Transverse colon (tissue), 4 donors: ENCODE data around the gene RHOU. TPM values are rescaled to one million over a fixed set of nuclear protein-coding genes. Genes with fewer than 3 reads are reported as not detected.

Experiments used
- DNase-seq: peaks from one replicate; pipeline ENCODE4 v3.0.0-alpha.2; 2019
- H3K27ac ChIP-seq, 4 donors: fragments of 200-600 bp; sonication (generic); 2 replicates each; pipeline ENCODE4 v1.5.1; 2016 to 2018; ENCODE audit warnings: inconsistent platforms in 4 of 4
- H3K27me3 ChIP-seq: fragments of 200-600 bp; sonication (generic); 2 replicates; pipeline ENCODE4 v1.5.1; 2017; ENCODE audit warnings: inconsistent platforms
- H3K36me3 ChIP-seq, 4 donors: fragments of 200-600 bp; sonication (generic); 2 replicates each; pipeline ENCODE4 v1.5.1; 2017 to 2019; ENCODE audit warnings: inconsistent platforms in 4 of 4
- H3K4me1 ChIP-seq, 4 donors: fragments of 200-600 bp; sonication (generic); 2 replicates each; pipeline ENCODE4 v1.5.1; 2017 to 2020; ENCODE audit warnings: inconsistent platforms in 4 of 4
- H3K4me3 ChIP-seq, 4 donors: fragments of 200-600 bp; sonication (generic); 1 replicate in 1 of 4; 2 replicates in 3 of 4; pipeline versions ENCODE4 v1.5.1 to v1.6.1; 2017 to 2019; ENCODE audit warnings: inconsistent platforms in 4 of 4
- H3K9me3 ChIP-seq, 2 donors: fragments of 200-600 bp; sonication (generic); 2 replicates each; pipeline ENCODE4 v1.5.1; 2017 to 2019; ENCODE audit warnings: inconsistent platforms in 2 of 2
- EP300 ChIP-seq: sonication (generic); formaldehyde crosslinking; IDR thresholded peaks from one replicate; pipeline ENCODE4 v1.6.1; 2017; ENCODE audit warnings: antibody characterized with exemption, low read depth
- POLR2A ChIP-seq: fragments of 450-650 bp; IDR thresholded peaks from one replicate; pipeline ENCODE4 v1.6.1; 2016; ENCODE audit warnings: antibody characterized with exemption, mild to moderate bottlenecking, moderate library complexity
- POLR2AphosphoS5 ChIP-seq, 3 donors: sonication (generic); formaldehyde crosslinking; IDR thresholded peaks; one replicate each; pipeline ENCODE4 v1.6.1; 2016; ENCODE audit warnings: antibody characterized with exemption in 3 of 3
- WGBS, 2 donors: methylation state at CpG; one replicate each; pipeline ENCODE4 v1.1.5; 2018; ENCODE audit warnings: low coverage in 1 of 2; 5-methylcytosine and 5-hydroxymethylcytosine counted together
- in situ Hi-C, 4 donors: fragments of 200-750 bp; cut with MboI; loops; one replicate each; pipeline versions ENCODE4 v1.15.0 to v1.15.1; 2017; ENCODE audit warnings: low sequenced_read_pairs in 3 of 4, low pct_ligation_motif_present in 1 of 4, low pct_unique_long_range_greater_than_20kb in 1 of 4
- intact Hi-C: fragments of 100-400 bp; cut with DNase I; formaldehyde crosslinking; loops from one replicate; pipeline ENCODE4 v1.15.1; 2023; ENCODE audit warnings: low total_unique reads
- total RNA-seq, 4 donors: library from RNA; depleted of rRNA; stranded (reverse); fragments of >200 nt; gene quantifications; one replicate each; pipeline ENCODE4 v1.1.0, GENCODE V29; 2016
- TF ChIP-seq, protein P1 (sequence below), 5 experiments: fragments of 200-600 bp in 3 of 5; fragments of 450-650 bp in 2 of 5; sonication (generic) in 3 of 5; IDR thresholded peaks; 1 replicate in 2 of 5; 2 replicates in 3 of 5; pipeline ENCODE4 v1.5.1; 2016 to 2017; ENCODE audit warnings: antibody characterized with exemption in 5 of 5, inconsistent platforms in 3 of 5, mild to moderate bottlenecking in 2 of 5, moderate library complexity in 1 of 5

RHOU gene
- total RNA-seq, 4 donors from 2014 or later: 32.0 to 62.5 (median 38.4) TPM

DNA sequence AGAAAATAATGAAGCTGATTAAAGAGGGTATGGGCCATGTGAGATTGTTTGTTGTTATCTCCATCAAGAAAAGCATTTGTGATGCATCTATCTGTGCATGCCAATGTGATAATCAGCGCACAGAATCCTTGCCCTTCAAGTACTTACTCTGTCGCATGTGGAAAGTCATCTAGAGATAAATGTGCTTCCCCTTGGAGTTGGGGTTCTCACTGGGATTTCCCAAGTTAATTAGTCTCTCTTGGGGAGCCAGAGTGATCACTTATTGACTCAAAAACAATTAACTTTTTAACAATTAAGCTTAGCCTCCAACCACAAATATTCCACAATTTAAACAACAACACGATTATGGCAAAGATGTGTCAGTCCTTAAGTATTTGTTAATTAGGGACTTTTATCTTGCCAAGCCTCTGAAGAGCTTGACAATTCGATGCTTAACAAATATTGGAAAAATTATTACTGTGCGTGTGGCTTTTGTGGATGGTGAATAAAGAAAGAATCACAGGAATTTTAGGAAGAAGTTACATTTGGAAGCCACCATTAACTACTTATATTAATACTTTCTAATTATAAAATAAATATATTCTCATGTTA lies 17.5 kb downstream of the RHOU start:
- no peak overlapping the region for H3K4me3 ChIP-seq
- TF ChIP-seq EP300 (no peak), POLR2AphosphoS5 (IDR thresholded peaks at IDR 0.05) (no peak), POLR2A (no peak)
- TF ChIP-seq, protein P1, sequence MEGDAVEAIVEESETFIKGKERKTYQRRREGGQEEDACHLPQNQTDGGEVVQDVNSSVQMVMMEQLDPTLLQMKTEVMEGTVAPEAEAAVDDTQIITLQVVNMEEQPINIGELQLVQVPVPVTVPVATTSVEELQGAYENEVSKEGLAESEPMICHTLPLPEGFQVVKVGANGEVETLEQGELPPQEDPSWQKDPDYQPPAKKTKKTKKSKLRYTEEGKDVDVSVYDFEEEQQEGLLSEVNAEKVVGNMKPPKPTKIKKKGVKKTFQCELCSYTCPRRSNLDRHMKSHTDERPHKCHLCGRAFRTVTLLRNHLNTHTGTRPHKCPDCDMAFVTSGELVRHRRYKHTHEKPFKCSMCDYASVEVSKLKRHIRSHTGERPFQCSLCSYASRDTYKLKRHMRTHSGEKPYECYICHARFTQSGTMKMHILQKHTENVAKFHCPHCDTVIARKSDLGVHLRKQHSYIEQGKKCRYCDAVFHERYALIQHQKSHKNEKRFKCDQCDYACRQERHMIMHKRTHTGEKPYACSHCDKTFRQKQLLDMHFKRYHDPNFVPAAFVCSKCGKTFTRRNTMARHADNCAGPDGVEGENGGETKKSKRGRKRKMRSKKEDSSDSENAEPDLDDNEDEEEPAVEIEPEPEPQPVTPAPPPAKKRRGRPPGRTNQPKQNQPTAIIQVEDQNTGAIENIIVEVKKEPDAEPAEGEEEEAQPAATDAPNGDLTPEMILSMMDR (IDR thresholded peaks at IDR 0.05): no peak
- in situ Hi-C loops (no loop called here), intact Hi-C loops (loop anchor here (1.0 kb wide), 1 partner anchor 26 kb away; no protein-coding TSS in a partner anchor)
- no peaks in the 10 kb centered on the region for H3K9me3 ChIP-seq
- no peak overlapping the region for H3K27ac ChIP-seq
- H3K36me3 ChIP-seq: no peaks in the 10 kb centered on the region
- no peaks in the 10 kb centered on the region for H3K4me1 ChIP-seq
- no peak for DNase-seq
- H3K27me3 ChIP-seq: peaks cover 9% of the 10 kb centered on the region
- 69 to 84% methylated on average over 4 to 5 of the region's 5 CpGs for WGBS, 2 donors

DNA sequence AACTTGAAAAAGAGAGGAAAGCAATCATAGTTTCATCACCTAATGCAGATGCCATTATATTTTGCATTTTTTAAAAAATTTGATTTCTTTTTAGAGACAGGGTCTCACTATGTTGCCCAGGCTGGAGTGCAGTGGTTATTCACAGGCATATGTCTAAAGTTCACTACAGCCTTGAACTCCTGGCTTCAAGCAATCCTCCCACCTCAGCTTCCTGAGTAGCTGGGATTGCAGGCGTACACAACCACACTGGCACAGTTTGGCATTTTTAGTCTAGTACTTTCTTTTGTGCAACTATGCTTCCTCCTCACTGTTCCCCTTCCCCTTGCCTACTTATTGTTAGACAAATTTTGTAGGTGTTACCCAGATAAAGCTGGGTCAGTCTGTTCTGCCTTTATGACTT lies 18.0 kb downstream of the RHOU start:
- Histone ChIP-seq H3K27me3 (peaks cover 9% of the 10 kb centered on the region), H3K27ac (no peak overlapping the region), H3K36me3 (no peaks in the 10 kb centered on the region), H3K4me1 (no peaks in the 10 kb centered on the region), H3K9me3 (no peaks in the 10 kb centered on the region), H3K4me3 (no peak overlapping the region)
- TF ChIP-seq POLR2AphosphoS5 (IDR thresholded peaks at IDR 0.05): no peak
- no peak for TF ChIP-seq POLR2A
- TF ChIP-seq, protein P1 (IDR thresholded peaks at IDR 0.05): no peak
- no peak for TF ChIP-seq EP300
- intact Hi-C loops: loop anchor here (1.0 kb wide), 1 partner anchor 25 kb away; no protein-coding TSS in a partner anchor
- DNase-seq: no peak
- WGBS, 2 donors: 81 to 83% methylated on average over 1 of the region's 1 CpG
- in situ Hi-C loops: no loop called here

DNA sequence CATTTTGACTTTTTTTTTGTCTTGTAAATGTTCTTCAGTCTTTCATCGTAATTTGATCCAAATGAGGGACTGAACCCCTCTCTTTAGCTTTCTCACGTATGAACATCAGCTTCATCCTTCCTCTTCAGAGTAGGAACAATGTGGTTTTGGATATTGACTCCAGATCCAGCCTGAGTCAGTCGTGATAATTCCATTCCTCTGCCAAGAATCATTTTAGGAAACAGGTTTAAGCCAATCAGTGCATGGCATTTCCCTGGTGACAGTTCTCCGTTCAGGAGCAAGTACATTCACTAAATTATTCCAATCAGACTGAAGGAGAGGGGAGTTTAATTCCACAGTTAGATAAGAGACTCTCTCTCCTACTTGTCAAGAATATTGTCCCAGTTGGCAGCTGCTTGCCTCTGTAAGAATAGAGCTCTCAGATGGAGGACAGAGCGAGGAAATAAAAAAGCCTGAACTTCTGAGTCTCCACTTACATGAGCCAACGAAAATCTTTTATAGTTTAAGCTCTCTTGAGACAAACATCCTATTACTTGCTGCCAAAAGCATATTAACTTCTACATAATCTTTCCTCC lies 18.6 kb downstream of the RHOU start:
- no peak overlapping the region for H3K4me3 ChIP-seq
- WGBS, 2 donors: 46 to 70% methylated on average over 3 to 6 of the region's 6 CpGs
- H3K4me1 ChIP-seq: no peaks in the 10 kb centered on the region
- no peak overlapping the region for H3K27ac ChIP-seq
- peaks cover 9% of the 10 kb centered on the region for H3K27me3 ChIP-seq
- in situ Hi-C loops (no loop called here), intact Hi-C loops (loop anchor here (1.0 kb wide), 1 partner anchor 24 kb away; no protein-coding TSS in a partner anchor)
- TF ChIP-seq POLR2A: no peak
- TF ChIP-seq POLR2AphosphoS5 (IDR thresholded peaks at IDR 0.05): no peak
- TF ChIP-seq EP300: no peak
- TF ChIP-seq, protein P1 (IDR thresholded peaks at IDR 0.05): no peak
- H3K36me3 ChIP-seq: no peaks in the 10 kb centered on the region
- H3K9me3 ChIP-seq: no peaks in the 10 kb centered on the region
- DNase-seq: no peak

DNA sequence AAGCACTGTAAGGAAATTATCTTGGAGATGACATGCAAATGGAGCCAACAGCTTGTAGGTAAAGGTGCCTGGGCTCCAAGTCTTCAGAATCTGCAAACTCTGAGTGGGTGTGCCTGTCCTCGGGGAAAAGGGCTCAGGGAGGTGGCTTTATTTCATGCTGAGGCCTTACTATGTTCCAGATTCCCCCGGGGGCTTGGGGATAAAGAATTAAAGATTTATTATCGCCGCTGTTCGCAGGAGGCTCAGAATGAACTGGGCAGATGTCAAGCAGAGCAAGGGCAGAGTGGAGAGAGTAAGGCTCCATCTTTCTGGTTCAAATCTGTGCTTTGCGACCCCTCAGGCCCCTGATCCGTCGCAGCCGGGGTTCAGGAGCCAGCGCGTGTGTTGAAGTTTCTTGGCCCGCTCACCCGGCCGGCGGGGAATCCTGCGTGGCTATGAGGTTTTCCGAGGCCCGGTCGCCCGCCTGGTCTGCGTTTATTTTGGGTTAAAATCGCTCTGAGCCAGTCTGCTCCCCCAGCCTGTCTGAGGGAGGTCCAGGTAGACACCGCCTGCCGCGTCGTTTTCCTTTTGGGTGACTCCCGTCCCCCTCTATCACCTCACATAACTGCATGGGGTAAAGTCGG lies 19.5 kb downstream of the RHOU start:
- no peak for TF ChIP-seq POLR2A
- TF ChIP-seq, protein P1 (IDR thresholded peaks at IDR 0.05): no peak
- no peak for TF ChIP-seq POLR2AphosphoS5 (IDR thresholded peaks at IDR 0.05)
- no peak for TF ChIP-seq EP300
- intact Hi-C loops (no loop called here), in situ Hi-C loops (no loop called here)
- WGBS, 2 donors: 49 to 85% methylated on average over 5 to 28 of the region's 28 CpGs
- no peak overlapping the region for H3K4me3 ChIP-seq
- DNase-seq: no peak
- no peaks in the 10 kb centered on the region for H3K9me3 ChIP-seq
- H3K4me1 ChIP-seq: no peaks in the 10 kb centered on the region
- peaks cover 9% of the 10 kb centered on the region for H3K27me3 ChIP-seq
- H3K27ac ChIP-seq: no peak overlapping the region
- no peaks in the 10 kb centered on the region for H3K36me3 ChIP-seq
